HCT116 (cell line): ENCODE data around the gene UBE2H. TPM values are rescaled to one million over a fixed set of nuclear protein-coding genes. Genes with fewer than 3 reads are reported as not detected.

ENCODE experiments used
- ATAC-seq: fragments of 200-7000 bp; cut with Tn5 transposase; 2 replicates; pipeline ENCODE4 v1.9.1; 2020; ENCODE audit warnings: mild to moderate bottlenecking, moderate library complexity
- BruUV-seq: library from RNA; stranded (reverse); fragments of 400-500 nt; replicated peaks from 2 replicates; lab custom pipeline; 2021; lab: Mats Ljungman, UMichigan
- CTCF ChIA-PET: fragments of 300-600 bp; sonication (Branson Sonifier 250); formaldehyde crosslinking; loops from one replicate; lab custom pipeline; 2021; ENCODE audit warnings: antibody characterized with exemption; lab: Charles Lee
- POLR2A ChIA-PET: fragments of 300-600, 350-600 bp; sonication (Branson Sonifier 250); formaldehyde crosslinking; loops from one replicate; lab custom pipeline; 2021; ENCODE audit warnings: antibody characterized with exemption; lab: Charles Lee
- RAD21 ChIA-PET, 2 experiments: fragments of 300-600 bp; sonication (Branson Sonifier 250); formaldehyde crosslinking; loops; one replicate each; lab custom pipeline; 2023; ENCODE audit warnings: low total read pairs in 2 of 2; ENCODE audit not compliant: uncharacterized antibody in 2 of 2, unreplicated experiment in 2 of 2, low non-redundant PET in 1 of 2; lab: Charles Lee
- DNase-seq: peaks from one replicate; pipeline ENCODE4 v3.0.0-alpha.2; 2010; ENCODE audit warnings: low read depth, low spot score
- H2AFZ ChIP-seq: fragments of 200-600 bp; shearing (Covaris generic), sonication (generic); 2 replicates; pipeline ENCODE4 v1.6.1; 2017; ENCODE audit warnings: low read depth, mixed run types, mixed read lengths, antibody characterized with exemption, low read length; ENCODE audit not compliant: poor library complexity, severe bottlenecking
- H3K27ac ChIP-seq: 2 replicates; pipeline ENCODE4 v1.5.1; 2012; ENCODE audit warnings: low read depth, low read length
- H3K27me3 ChIP-seq: fragments of 200-600 bp; sonication (generic); 2 replicates; pipeline ENCODE4 v1.6.1; 2016; ENCODE audit warnings: mixed run types, low read length, mixed read lengths; ENCODE audit not compliant: insufficient read depth
- H3K36me3 ChIP-seq, 2 experiments: fragments of 200-500 bp in 1 of 2; fragments of 200-600 bp in 1 of 2; sonication (Bioruptor generic) in 1 of 2; sonication (generic) in 1 of 2; 2 replicates each; pipeline versions ENCODE4 v1.5.1 to v1.6.1; 2014 to 2016; ENCODE audit warnings: low read length in 2 of 2, inconsistent platforms in 1 of 2, mixed read lengths in 1 of 2, mixed run types in 1 of 2; ENCODE audit not compliant: insufficient read depth in 2 of 2, control insufficient read depth in 1 of 2
- H3K4me1 ChIP-seq, 2 experiments: fragments of 200-600 bp in 1 of 2; sonication (generic) in 1 of 2; 2 replicates each; pipeline versions ENCODE4 v1.5.1 to v1.6.1; 2012 to 2017; ENCODE audit warnings: low read length in 2 of 2, inconsistent platforms in 1 of 2, mild to moderate bottlenecking in 1 of 2, mixed read lengths in 1 of 2, mixed run types in 1 of 2, moderate library complexity in 1 of 2; ENCODE audit not compliant: insufficient read depth in 2 of 2, control insufficient read depth in 1 of 2
- H3K4me2 ChIP-seq: fragments of 200-600 bp; sonication (generic); 2 replicates; pipeline ENCODE4 v1.6.1; 2017; ENCODE audit warnings: mixed run types, low read length, mixed read lengths
- H3K4me3 ChIP-seq, 2 experiments: fragments of 200-600 bp in 1 of 2; sonication (generic) in 1 of 2; replicated peaks in 1 of 2; 2 replicates each; pipeline ENCODE4 v1.5.1; 2011 to 2016; ENCODE audit warnings: low read length in 2 of 2, control low read depth in 1 of 2, low read depth in 1 of 2, mild to moderate bottlenecking in 1 of 2, mixed read lengths in 1 of 2, mixed run types in 1 of 2
- H3K79me2 ChIP-seq: fragments of 200-600 bp; sonication (generic); 2 replicates; pipeline ENCODE4 v1.6.1; 2017; ENCODE audit warnings: mild to moderate bottlenecking, mixed run types, low read length, moderate library complexity, mixed read lengths; ENCODE audit not compliant: insufficient read depth
- H3K9ac ChIP-seq: fragments of 200-600 bp; sonication (generic); 2 replicates; pipeline ENCODE4 v1.6.1; 2016; ENCODE audit warnings: low read length, mixed read lengths
- H3K9me2 ChIP-seq: fragments of 200-600 bp; sonication (generic), shearing (Covaris generic); 2 replicates; pipeline ENCODE4 v1.6.1; 2017; ENCODE audit warnings: mixed run types, mild to moderate bottlenecking, moderate library complexity; ENCODE audit not compliant: insufficient read depth
- H3K9me3 ChIP-seq, 2 experiments: fragments of 200-500 bp in 1 of 2; fragments of 200-600 bp in 1 of 2; sonication (Bioruptor generic) in 1 of 2; sonication (generic) in 1 of 2; 2 replicates each; pipeline ENCODE4 v1.6.1; 2014 to 2017; ENCODE audit warnings: low read length in 2 of 2, mixed read lengths in 2 of 2, inconsistent platforms in 1 of 2, low read depth in 1 of 2, mild to moderate bottlenecking in 1 of 2, mixed run types in 1 of 2, moderate library complexity in 1 of 2; ENCODE audit not compliant: control insufficient read depth in 1 of 2, insufficient read depth in 1 of 2
- H4K20me1 ChIP-seq: fragments of 200-600 bp; sonication (generic), shearing (Covaris generic); 2 replicates; pipeline ENCODE4 v1.6.1; 2017; ENCODE audit warnings: mixed run types, mild to moderate bottlenecking, moderate library complexity; ENCODE audit not compliant: insufficient read depth
- CTCF ChIP-seq, 3 experiments: fragments of 200-600 bp in 1 of 3; sonication (generic) in 1 of 3; IDR thresholded peaks in 2 of 3; conservative IDR thresholded peaks in 1 of 3; 2 replicates each; pipeline ENCODE4 v1.5.1; 2012 to 2017; ENCODE audit warnings: low read depth in 2 of 3, low read length in 2 of 3, antibody characterized with exemption in 1 of 3, borderline replicate concordance in 1 of 3, control low read depth in 1 of 3, mild to moderate bottlenecking in 1 of 3, mixed read lengths in 1 of 3, mixed run types in 1 of 3, moderate library complexity in 1 of 3; ENCODE audit not compliant: insufficient read depth in 1 of 3
- EZH2phosphoT487 ChIP-seq: fragments of 200-600 bp; IDR thresholded peaks from 2 replicates; pipeline ENCODE4 v1.6.1; 2018; ENCODE audit warnings: antibody characterized with exemption, borderline replicate concordance
- FOSL1 ChIP-seq: IDR thresholded peaks from 2 replicates; pipeline ENCODE4 v1.6.1; 2012; ENCODE audit warnings: low read depth
- JUND ChIP-seq: IDR thresholded peaks from 2 replicates; pipeline ENCODE4 v1.6.1; 2012
- POLR2AphosphoS5 ChIP-seq: IDR thresholded peaks from 2 replicates; pipeline ENCODE4 v1.6.1; 2011; ENCODE audit warnings: mild to moderate bottlenecking, low read depth, low read length, moderate library complexity
- REST ChIP-seq: IDR thresholded peaks from 2 replicates; pipeline ENCODE4 v1.6.1; 2012; ENCODE audit warnings: low read depth
- SP1 ChIP-seq: IDR thresholded peaks from 2 replicates; pipeline ENCODE4 v1.6.1; 2012; ENCODE audit warnings: low read depth
- TCF7L2 ChIP-seq: IDR thresholded peaks from 2 replicates; pipeline ENCODE4 v1.7.0; 2011; ENCODE audit warnings: borderline replicate concordance, inconsistent platforms; ENCODE audit not compliant: insufficient read depth, insufficient read length; ENCODE audit errors: extremely low read depth
- ZFX ChIP-seq: fragments of 450-650 bp; IDR thresholded peaks from 2 replicates; pipeline ENCODE4 v1.6.1; 2017
- ZNF274 ChIP-seq: fragments of 200-500 bp; sonication (Bioruptor generic); IDR thresholded peaks from 2 replicates; pipeline ENCODE4 v1.6.1; 2014; ENCODE audit warnings: mild to moderate bottlenecking, low read depth, low read length, inconsistent platforms
- intact Hi-C: fragments of 100-400 bp; cut with micrococcal nuclease; formaldehyde crosslinking; loops from 2 replicates; pipeline ENCODE4 v1.10.0; 2022
- total RNA-seq: library from RNA; stranded (reverse); gene quantifications from one replicate; pipeline ENCODE4 v1.2.1, GENCODE V29; 2021; ENCODE audit not compliant: unreplicated experiment

Gene UBE2H
- total RNA-seq, 1 experiment from 2014 or later: 117 TPM

DNA sequence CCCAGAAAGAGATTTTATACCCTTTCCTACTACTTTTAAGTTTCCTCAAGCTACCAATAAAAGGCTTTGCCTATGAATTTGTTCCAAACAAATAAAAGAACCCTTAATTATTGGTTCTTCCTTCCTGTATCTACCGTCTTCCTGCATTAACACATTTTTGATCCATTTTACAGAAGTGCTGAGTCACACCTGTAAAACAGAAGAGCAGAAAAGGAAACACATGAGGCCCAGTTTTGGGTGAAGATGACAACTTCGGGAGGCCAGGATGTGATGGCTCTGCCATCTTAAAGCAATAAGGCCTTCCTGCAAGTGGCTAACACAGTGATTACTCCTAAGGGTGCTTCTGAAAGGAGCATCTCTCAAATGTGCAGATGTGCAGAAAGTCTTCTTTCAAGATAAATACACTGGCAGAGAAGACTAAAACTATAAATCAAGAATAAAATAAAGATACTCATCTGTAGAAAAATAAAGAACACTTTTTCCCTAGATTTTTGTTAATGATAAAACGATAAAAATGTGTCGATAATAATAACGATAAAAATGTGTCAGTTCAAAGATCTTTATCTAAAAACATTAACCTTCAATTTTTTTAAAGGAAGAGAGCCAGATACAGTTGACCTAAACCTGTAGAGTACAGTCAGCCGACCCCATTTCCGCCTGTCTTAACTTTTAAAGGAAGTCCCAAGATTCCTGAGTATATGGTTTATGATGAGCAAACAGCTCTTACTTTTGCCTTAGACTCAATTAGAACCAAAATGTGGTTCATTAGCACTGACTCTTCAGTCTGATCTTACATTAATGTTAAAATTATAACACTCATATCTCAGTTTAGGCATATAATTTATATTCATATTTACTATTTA lies 108.6 kb downstream of the UBE2H start:
- no TSS peak for BruUV-seq
- H2AFZ ChIP-seq: no peak overlapping the region
- peak overlapping the region; percentile 76 for H3K4me2 ChIP-seq
- H3K4me3 ChIP-seq: no peak overlapping the region
- TF ChIP-seq SP1 (peak; percentile 20; the same call in 1 of the 2 replicates), FOSL1 (peak; percentile 34; the same call in 1 of the 2 replicates), CTCF (IDR thresholded peaks at IDR 0.05 in 2 of 3, conservative IDR thresholded peaks at IDR 0.05 in 1 of 3; ENCODE audit: borderline replicate concordance in 1 of 3, insufficient read depth in 1 of 3, low read depth in 2 of 3, low read length in 2 of 3) (no peak)
- ATAC-seq (no peak), DNase-seq (no peak)
- no peaks in the 10 kb centered on the region for H3K9me2 ChIP-seq
- peaks cover 67% of the 10 kb centered on the region for H3K79me2 ChIP-seq
- no peaks in the 10 kb centered on the region for H3K9me3 ChIP-seq
- peaks cover 74 to 89% of the 10 kb centered on the region in 2 experiments for H3K4me1 ChIP-seq
- ChIA-PET POLR2A (no interaction called here), RAD21 (no interaction called here), CTCF (no interaction called here)
- no peaks in the 10 kb centered on the region for H4K20me1 ChIP-seq
- H3K9ac ChIP-seq: peak overlapping the region; percentile 23; the same call in 1 of the 2 replicates
- H3K27me3 ChIP-seq: no peaks in the 10 kb centered on the region
- 0 out of 4 replicates have a peak, but pooled peaks cover 0 to under 1% of the 10 kb centered on the region in 2 experiments for H3K36me3 ChIP-seq
- intact Hi-C loops: no loop called here
- peak overlapping the region; percentile 98 for H3K27ac ChIP-seq

GRCh38 chr7:129843365-129843898 lies 109.3 kb downstream of the UBE2H start:
- H3K4me2 ChIP-seq: peak overlapping the region; percentile 76; the same call in 1 of the 2 replicates
- TF ChIP-seq SP1 (no peak), JUND (no peak), FOSL1 (no peak), REST (no peak), EZH2phosphoT487 (no peak), ZNF274 (no peak), POLR2AphosphoS5 (no peak), TCF7L2 (no peak), ZFX (no peak)

More at GRCh38 chr7:129843365-129843898, 109.3 kb downstream of the UBE2H start:
- Histone ChIP-seq H2AFZ (no peak overlapping the region), H3K4me3 (no peak overlapping the region), H3K27ac (peak overlapping the region; percentile 98), H3K9me3 (no peaks in the 10 kb centered on the region), H3K9me2 (no peaks in the 10 kb centered on the region), H4K20me1 (no peaks in the 10 kb centered on the region), H3K9ac (no peak overlapping the region), H3K36me3 (0 out of 4 replicates have a peak, but pooled peaks cover under 1 to 7% of the 10 kb centered on the region in 2 experiments), H3K27me3 (no peaks in the 10 kb centered on the region), H3K4me1 (peaks cover 67 to 82% of the 10 kb centered on the region in 2 experiments), H3K79me2 (peaks cover 60% of the 10 kb centered on the region)
- no peak for ATAC-seq
- ChIA-PET CTCF (no interaction called here), POLR2A (no interaction called here), RAD21 (no interaction called here)
- DNase-seq: no peak
- BruUV-seq: no TSS peak
- intact Hi-C loops: no loop called here
